H1 (cell line): Measurements from ENCODE around the gene TNXB. TPM values are rescaled to one million over a fixed set of nuclear protein-coding genes. Genes with fewer than 3 reads are reported as not detected.

Experiments used
- BRCA1 ChIP-seq: IDR thresholded peaks from 2 replicates; pipeline ENCODE4 v1.6.1; 2012; ENCODE audit warnings: low read depth, low read length, improper control_type of control experiment
- CHD1 ChIP-seq: IDR thresholded peaks from 2 replicates; pipeline ENCODE4 v1.6.1; 2012; ENCODE audit warnings: low read depth, low read length, improper control_type of control experiment
- CHD2 ChIP-seq: IDR thresholded peaks from 2 replicates; pipeline ENCODE4 v1.6.1; 2012; ENCODE audit warnings: low read length, improper control_type of control experiment
- CTBP2 ChIP-seq: IDR thresholded peaks from 2 replicates; pipeline ENCODE4 v1.7.0; 2011; ENCODE audit warnings: borderline replicate concordance, mild to moderate bottlenecking, moderate library complexity, mixed read lengths, low read length; ENCODE audit not compliant: insufficient read depth, insufficient read length
- GABPA ChIP-seq: IDR thresholded peaks from 2 replicates; pipeline ENCODE4 v1.6.1; 2011; ENCODE audit warnings: mild to moderate bottlenecking, low read length, moderate library complexity, borderline replicate concordance; ENCODE audit not compliant: insufficient read depth
- JUN ChIP-seq: IDR thresholded peaks from 2 replicates; pipeline ENCODE4 v1.6.1; 2011; ENCODE audit warnings: low read depth, mild to moderate bottlenecking, improper control_type of control experiment, low read length
- SIRT6 ChIP-seq: IDR thresholded peaks from one replicate; pipeline ENCODE4 v1.7.1; 2012; ENCODE audit warnings: low read length, inconsistent platforms
- polyA plus RNA-seq, 7 experiments: library from polyadenylated mRNA; depleted of rRNA in 3 of 7; stranded (reverse) in 5 of 7; unstranded in 2 of 7; fragments of >200 nt in 5 of 7; fragments of 200-250 nt in 2 of 7; gene quantifications; 1 replicate in 5 of 7; 2 replicates in 1 of 7; 4 replicates in 1 of 7; pipeline versions ENCODE4 v1.2.1 to v1.2.3, GENCODE V29; 2011 to 2013; ENCODE audit warnings: missing spikeins in 2 of 7, mixed read lengths in 2 of 7
- total RNA-seq: library from RNA; stranded (reverse); fragmentation: NEBNext Ultra II Directional; extraction: Animal tissue kit (Norgen Biotek cat#: 25700); gene quantifications from 2 replicates; pipeline ENCODE4 v1.2.1, GENCODE V29; 2021

The TNXB gene
- total and polyA plus RNA-seq, 2 of the 8 experiments (the other 6 are each of a cell fraction or from before 2014, with no cell fraction given), result 3.1 to 4.8 TPM

- TF ChIP-seq CTBP2 (no peak), SIRT6 (no peak), CHD2 (no peak), GABPA (no peak), BRCA1 (no peak), JUN (no peak), CHD1 (no peak)
Observed at GRCh38 chr6:32151863-32152768, 43.0 kb upstream of the TNXB start, which contains the start of gene PRRT1 (continued).
